ENCODE data around the gene TMEM266.

TMEM266 gene

GRCh38 chr15:76153241-76154197 lies 93.7 kb downstream of the TMEM266 start:
- H3K79me2 ChIP-seq (ENCODE audit: insufficient read depth, low read length) = no peaks in the 10 kb centered on the region
- no peaks in the 10 kb centered on the region for H4K20me1 ChIP-seq (ENCODE audit: low read depth, low read length)
- H3K27ac ChIP-seq (ENCODE audit: low read depth, low read length) = no peak overlapping the region
- no peaks in the 10 kb centered on the region for H3K27me3 ChIP-seq (ENCODE audit: low read length)
- H3K36me3 ChIP-seq (ENCODE audit: low read length) = no peaks in the 10 kb centered on the region
- H3K9me2 ChIP-seq (replicated peaks; ENCODE audit: insufficient read depth, low read length) = no peaks in the 10 kb centered on the region
- H3K4me2 ChIP-seq (ENCODE audit: low read depth, low read length, poor library complexity, severe bottlenecking) = no peak overlapping the region
- no peaks in the 10 kb centered on the region for H3K9me3 ChIP-seq (ENCODE audit: insufficient read depth, low read length)
- no peak overlapping the region for H3K9ac ChIP-seq (ENCODE audit: low read length)
- H3F3A ChIP-seq (ENCODE audit: insufficient read depth) = no peaks in the 10 kb centered on the region
- no peak overlapping the region for H2AFZ ChIP-seq (ENCODE audit: low read depth, low read length, severe bottlenecking)
- no peak for TF ChIP-seq EZH2phosphoT487 (conservative IDR thresholded peaks at IDR 0.05; ENCODE audit: low read length)
- no peak for TF ChIP-seq CTCF (IDR thresholded peaks at IDR 0.05; ENCODE audit: insufficient read depth, low read length, poor library complexity, severe bottlenecking)
- no peak overlapping the region for H3K4me3 ChIP-seq (ENCODE audit: insufficient read depth, low read length, poor library complexity, severe bottlenecking)

GRCh38 chr15:76155731-76156130 lies 95.9 kb downstream of the TMEM266 start:
- Histone ChIP-seq H3K27me3 (ENCODE audit: low read length) (no peaks in the 10 kb centered on the region), H3K9ac (ENCODE audit: low read length) (no peak overlapping the region), H3K4me2 (ENCODE audit: low read depth, low read length, poor library complexity, severe bottlenecking) (no peak overlapping the region), H3F3A (ENCODE audit: insufficient read depth) (no peaks in the 10 kb centered on the region), H2AFZ (ENCODE audit: low read depth, low read length, severe bottlenecking) (no peak overlapping the region), H3K79me2 (ENCODE audit: insufficient read depth, low read length) (no peaks in the 10 kb centered on the region), H4K20me1 (ENCODE audit: low read depth, low read length) (no peaks in the 10 kb centered on the region), H3K9me3 (ENCODE audit: insufficient read depth, low read length) (no peaks in the 10 kb centered on the region), H3K27ac (ENCODE audit: low read depth, low read length) (no peak overlapping the region), H3K4me3 (ENCODE audit: insufficient read depth, low read length, poor library complexity, severe bottlenecking) (no peak overlapping the region), H3K9me2 (replicated peaks; ENCODE audit: insufficient read depth, low read length) (no peaks in the 10 kb centered on the region), H3K36me3 (ENCODE audit: low read length) (no peaks in the 10 kb centered on the region)
- TF ChIP-seq EZH2phosphoT487 (conservative IDR thresholded peaks at IDR 0.05; ENCODE audit: low read length) (no peak), CTCF (IDR thresholded peaks at IDR 0.05; ENCODE audit: insufficient read depth, low read length, poor library complexity, severe bottlenecking) (no peak)

- Histone ChIP-seq H2AFZ (ENCODE audit: low read depth, low read length, severe bottlenecking) (no peak overlapping the region), H3K27me3 (ENCODE audit: low read length) (no peaks in the 10 kb centered on the region), H3K9me3 (ENCODE audit: insufficient read depth, low read length) (no peaks in the 10 kb centered on the region), H3K4me3 (ENCODE audit: insufficient read depth, low read length, poor library complexity, severe bottlenecking) (no peak overlapping the region), H3K4me2 (ENCODE audit: low read depth, low read length, poor library complexity, severe bottlenecking) (no peak overlapping the region), H3K9ac (ENCODE audit: low read length) (no peak overlapping the region), H3K36me3 (ENCODE audit: low read length) (no peaks in the 10 kb centered on the region), H4K20me1 (ENCODE audit: low read depth, low read length) (no peaks in the 10 kb centered on the region), H3K27ac (ENCODE audit: low read depth, low read length) (no peak overlapping the region), H3F3A (ENCODE audit: insufficient read depth) (no peaks in the 10 kb centered on the region), H3K79me2 (ENCODE audit: insufficient read depth, low read length) (no peaks in the 10 kb centered on the region), H3K9me2 (replicated peaks; ENCODE audit: insufficient read depth, low read length) (no peaks in the 10 kb centered on the region)
- TF ChIP-seq CTCF (IDR thresholded peaks at IDR 0.05; ENCODE audit: insufficient read depth, low read length, poor library complexity, severe bottlenecking) = no peak
- no peak for TF ChIP-seq EZH2phosphoT487 (conservative IDR thresholded peaks at IDR 0.05; ENCODE audit: low read length)
These were observed 98.4 kb downstream of the TMEM266 start for GRCh38 chr15:76158226-76158625.
